HFFc6 (cell line): ENCODE measurements around the gene TTC36. TPM values are rescaled to one million over a fixed set of nuclear protein-coding genes. Genes with fewer than 3 reads are reported as not detected.
"Not testable (repeated sequence)": the region's sequence is repeated elsewhere in the genome, so short reads cannot be mapped to it uniquely, and the experiment has no call there.

Source experiments
- DNase-seq: peaks from one replicate; pipeline ENCODE4 v3.0.0-alpha.2; 2018
- H3K27ac Mint-ChIP-seq: 2 replicates; pipeline ENCODE4 v1.8.0; 2020; ENCODE audit warnings: mild to moderate bottlenecking, mixed read lengths
- H3K27me3 Mint-ChIP-seq: 2 replicates; pipeline ENCODE4 v1.8.0; 2021; ENCODE audit warnings: mild to moderate bottlenecking, moderate library complexity, mixed read lengths; ENCODE audit not compliant: insufficient read depth
- H3K36me3 Mint-ChIP-seq: 2 replicates; pipeline ENCODE4 v1.8.0; 2021; ENCODE audit warnings: low read depth, mixed read lengths
- H3K4me1 Mint-ChIP-seq: 2 replicates; pipeline ENCODE4 v1.8.0; 2020; ENCODE audit warnings: low read depth, mixed read lengths
- H3K4me3 Mint-ChIP-seq: 2 replicates; pipeline ENCODE4 v1.8.0; 2020; ENCODE audit warnings: mild to moderate bottlenecking, moderate library complexity, mixed read lengths
- H3K9me3 Mint-ChIP-seq: 2 replicates; pipeline ENCODE4 v1.8.0; 2020; ENCODE audit warnings: mild to moderate bottlenecking, mixed read lengths
- total RNA-seq, 6 experiments: library from RNA; stranded (reverse); fragmentation: NEBNext Ultra II Directional; extraction: Animal tissue kit (Norgen Biotek cat#: 25700); gene quantifications; 2 replicates in 1 of 6; 3 replicates in 5 of 6; pipeline ENCODE4 v1.2.3, GENCODE V29; 2021
- TF ChIP-seq, protein P1 (sequence below): fragments of 200-600 bp; sonication (generic); IDR thresholded peaks from 2 replicates; pipeline ENCODE4 v1.5.0; 2021; ENCODE audit warnings: antibody characterized with exemption, mild to moderate bottlenecking

Gene TTC36
- total RNA-seq, 6 experiments from 2014 or later, result 0.25 to 0.88 (median 0.52) TPM; not detected in 1

DNA sequence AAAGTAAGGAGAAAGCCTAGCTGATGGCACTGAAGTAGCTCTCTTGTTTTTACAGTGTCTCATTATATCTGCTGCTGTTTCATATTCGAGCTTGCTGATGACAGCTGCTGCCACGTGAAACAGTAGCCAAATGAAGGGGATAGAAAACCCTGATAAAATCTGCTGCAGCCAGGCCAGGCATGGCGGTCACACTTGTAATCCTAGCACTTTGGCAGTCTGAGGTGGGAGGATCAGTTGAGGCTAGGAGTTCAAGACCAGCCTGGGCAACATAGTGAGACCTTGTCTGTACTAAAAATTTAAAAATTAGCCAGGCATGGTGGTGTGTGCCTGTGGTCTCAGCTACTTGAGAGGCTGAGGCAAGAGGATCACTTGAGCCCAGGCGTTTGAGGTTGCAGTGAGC, 25.1 kb downstream of the TTC36 start:
- H3K27ac Mint-ChIP-seq, result no peak overlapping the region
- peaks cover 15% of the 10 kb centered on the region; the same call in 1 of the 2 replicates for H3K36me3 Mint-ChIP-seq
- TF ChIP-seq, protein P1, sequence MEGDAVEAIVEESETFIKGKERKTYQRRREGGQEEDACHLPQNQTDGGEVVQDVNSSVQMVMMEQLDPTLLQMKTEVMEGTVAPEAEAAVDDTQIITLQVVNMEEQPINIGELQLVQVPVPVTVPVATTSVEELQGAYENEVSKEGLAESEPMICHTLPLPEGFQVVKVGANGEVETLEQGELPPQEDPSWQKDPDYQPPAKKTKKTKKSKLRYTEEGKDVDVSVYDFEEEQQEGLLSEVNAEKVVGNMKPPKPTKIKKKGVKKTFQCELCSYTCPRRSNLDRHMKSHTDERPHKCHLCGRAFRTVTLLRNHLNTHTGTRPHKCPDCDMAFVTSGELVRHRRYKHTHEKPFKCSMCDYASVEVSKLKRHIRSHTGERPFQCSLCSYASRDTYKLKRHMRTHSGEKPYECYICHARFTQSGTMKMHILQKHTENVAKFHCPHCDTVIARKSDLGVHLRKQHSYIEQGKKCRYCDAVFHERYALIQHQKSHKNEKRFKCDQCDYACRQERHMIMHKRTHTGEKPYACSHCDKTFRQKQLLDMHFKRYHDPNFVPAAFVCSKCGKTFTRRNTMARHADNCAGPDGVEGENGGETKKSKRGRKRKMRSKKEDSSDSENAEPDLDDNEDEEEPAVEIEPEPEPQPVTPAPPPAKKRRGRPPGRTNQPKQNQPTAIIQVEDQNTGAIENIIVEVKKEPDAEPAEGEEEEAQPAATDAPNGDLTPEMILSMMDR, result no peak
- DNase-seq, result no peak
- no peaks in the 10 kb centered on the region for H3K9me3 Mint-ChIP-seq
- no peak overlapping the region for H3K4me3 Mint-ChIP-seq
- H3K27me3 Mint-ChIP-seq, result no peaks in the 10 kb centered on the region
- no peaks in the 10 kb centered on the region for H3K4me1 Mint-ChIP-seq

DNA sequence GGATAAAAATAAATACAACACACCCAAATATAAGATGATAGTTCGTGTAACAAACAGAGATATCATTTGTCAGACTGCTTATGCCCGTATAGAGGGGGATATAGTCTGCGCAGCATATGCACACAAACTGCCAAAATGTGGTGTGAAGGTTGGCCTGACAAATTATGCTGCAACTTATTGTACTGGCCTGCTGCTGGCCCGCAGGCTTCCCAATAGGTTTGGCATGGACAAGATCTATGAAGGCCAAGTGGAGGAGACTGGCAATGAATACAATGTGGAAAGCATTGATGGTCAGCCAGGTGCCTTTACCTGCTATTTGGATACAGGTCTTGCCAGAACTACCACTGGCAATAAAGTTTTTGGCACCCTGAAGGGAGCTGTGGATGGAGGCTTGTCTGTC, 33.5 kb downstream of the TTC36 start:
- Mint-ChIP-seq H3K4me1 (peaks cover 13% of the 10 kb centered on the region), H3K9me3 (no peaks in the 10 kb centered on the region), H3K4me3 (no peak overlapping the region), H3K27ac (no peak overlapping the region), H3K27me3 (0 out of 2 replicates have a peak, but pooled peaks cover 3% of the 10 kb centered on the region), H3K36me3 (no peaks in the 10 kb centered on the region; the same call in 1 of the 2 replicates)
- no peak for DNase-seq
- TF ChIP-seq, protein P1, result no peak

DNA sequence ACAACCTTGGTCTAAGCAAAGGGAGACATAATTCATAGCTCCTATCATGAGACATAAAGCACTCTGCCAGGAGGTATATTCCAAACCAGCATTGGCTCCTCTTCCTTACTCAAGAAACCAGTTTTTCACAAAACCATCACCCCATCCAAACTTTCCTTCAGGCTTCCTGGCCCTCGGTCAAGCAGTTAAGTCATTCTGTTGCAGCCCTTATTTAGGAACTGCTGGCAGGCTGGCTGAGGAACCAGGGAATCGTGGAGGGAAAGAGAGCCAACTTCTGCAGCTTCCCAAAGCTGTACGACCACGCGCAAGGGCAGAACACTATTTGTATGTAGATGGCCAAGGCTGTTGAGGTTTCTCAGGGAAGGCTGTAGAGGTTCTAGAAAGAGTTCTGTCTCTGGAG, 37.8 kb downstream of the TTC36 start:
- Mint-ChIP-seq H3K27me3 (0 out of 2 replicates have a peak, but pooled peaks cover 4% of the 10 kb centered on the region), H3K36me3 (no peaks in the 10 kb centered on the region), H3K9me3 (no peaks in the 10 kb centered on the region), H3K4me1 (peaks cover 13% of the 10 kb centered on the region), H3K4me3 (peak overlapping the region; percentile 98), H3K27ac (peak overlapping the region; percentile 98)
- TF ChIP-seq, protein P1, result no peak
- no peak for DNase-seq

DNA sequence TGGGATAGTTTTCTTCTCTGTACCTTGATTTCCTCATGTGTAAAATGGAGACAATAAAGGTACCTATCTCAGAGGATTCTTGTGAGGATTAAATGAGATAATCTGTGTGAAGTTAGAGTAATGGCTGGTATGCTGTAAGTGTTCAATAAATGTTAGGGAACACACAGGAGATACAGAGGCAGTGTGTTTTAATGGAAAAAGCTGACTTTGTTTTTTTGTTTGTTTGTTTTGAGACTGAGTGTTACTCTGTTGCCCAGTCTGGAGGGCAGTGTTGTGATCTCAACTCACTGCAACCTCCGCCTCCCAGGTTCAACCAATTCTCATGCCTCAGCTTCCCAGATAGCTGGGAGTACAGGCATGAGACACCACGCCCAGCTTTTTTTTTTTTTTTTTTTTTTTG, 42.4 kb downstream of the TTC36 start:
- DNase-seq, result no peak
- TF ChIP-seq, protein P1, result no peak
- H3K9me3 Mint-ChIP-seq, result no peaks in the 10 kb centered on the region
- no peak overlapping the region for H3K27ac Mint-ChIP-seq
- no peak overlapping the region for H3K4me3 Mint-ChIP-seq
- H3K27me3 Mint-ChIP-seq, result 0 out of 2 replicates have a peak, but pooled peaks cover 2% of the 10 kb centered on the region
- peaks cover 20% of the 10 kb centered on the region for H3K4me1 Mint-ChIP-seq
- peaks cover 16% of the 10 kb centered on the region for H3K36me3 Mint-ChIP-seq

DNA sequence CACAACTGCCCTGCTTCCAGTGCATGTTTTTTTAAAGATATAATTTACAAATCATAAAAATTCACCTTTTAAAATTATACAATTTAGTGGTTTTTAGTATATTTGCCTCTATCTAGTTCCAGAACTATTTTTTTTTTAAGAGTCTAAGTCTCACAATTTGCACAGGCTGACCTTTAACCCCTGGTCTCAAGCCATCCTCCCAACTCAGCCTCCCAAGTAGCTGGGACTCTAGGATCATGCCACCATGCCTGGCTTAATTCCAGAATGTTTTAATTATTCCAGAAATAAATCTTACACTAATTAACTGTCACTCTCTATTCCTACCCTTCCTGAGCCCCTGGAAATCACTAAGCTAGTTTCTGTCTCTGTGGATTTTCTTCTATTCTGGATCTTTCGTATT, 43.5 kb downstream of the TTC36 start:
- Mint-ChIP-seq H3K27ac (no peak overlapping the region), H3K4me1 (peaks cover 25% of the 10 kb centered on the region)

DNA sequence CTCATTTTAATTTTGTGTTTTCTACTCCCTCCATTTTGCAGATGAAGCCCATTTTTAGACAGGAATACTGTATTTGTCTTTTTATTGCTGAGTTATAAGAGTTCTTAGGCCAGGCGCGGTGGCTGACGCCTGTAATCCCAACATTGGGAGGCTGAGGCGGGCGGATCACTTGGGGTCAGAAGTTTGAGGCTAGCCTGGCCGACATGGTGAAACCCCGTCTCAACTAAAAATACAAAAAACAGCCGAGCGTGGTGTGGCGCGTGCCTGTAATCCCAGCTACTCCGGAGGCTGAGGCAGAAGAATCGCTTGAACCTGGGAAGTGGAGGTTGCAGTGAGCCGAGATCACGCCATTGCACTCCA, 44.4 kb downstream of the TTC36 start:
- H3K36me3 Mint-ChIP-seq, result peaks cover 30% of the 10 kb centered on the region
- H3K4me3 Mint-ChIP-seq, result peak overlapping the region; percentile 94
- not testable (repeated sequence) for DNase-seq, H3K27me3 Mint-ChIP-seq, H3K9me3 Mint-ChIP-seq
- H3K4me1 Mint-ChIP-seq, result peaks cover 34% of the 10 kb centered on the region
- H3K27ac Mint-ChIP-seq, result peak overlapping the region; percentile 97

More for the DNA sequence above, 43.5 kb downstream of the TTC36 start:
- DNase-seq, result no peak
- no peaks in the 10 kb centered on the region for H3K9me3 Mint-ChIP-seq
- peaks cover under 1% of the 10 kb centered on the region; the same call in 1 of the 2 replicates for H3K27me3 Mint-ChIP-seq
- TF ChIP-seq, protein P1, result no peak
- no peak overlapping the region for H3K4me3 Mint-ChIP-seq
- peaks cover 27% of the 10 kb centered on the region for H3K36me3 Mint-ChIP-seq
